ENCODE results near the gene TIAM2.

TIAM2 gene

DNA sequence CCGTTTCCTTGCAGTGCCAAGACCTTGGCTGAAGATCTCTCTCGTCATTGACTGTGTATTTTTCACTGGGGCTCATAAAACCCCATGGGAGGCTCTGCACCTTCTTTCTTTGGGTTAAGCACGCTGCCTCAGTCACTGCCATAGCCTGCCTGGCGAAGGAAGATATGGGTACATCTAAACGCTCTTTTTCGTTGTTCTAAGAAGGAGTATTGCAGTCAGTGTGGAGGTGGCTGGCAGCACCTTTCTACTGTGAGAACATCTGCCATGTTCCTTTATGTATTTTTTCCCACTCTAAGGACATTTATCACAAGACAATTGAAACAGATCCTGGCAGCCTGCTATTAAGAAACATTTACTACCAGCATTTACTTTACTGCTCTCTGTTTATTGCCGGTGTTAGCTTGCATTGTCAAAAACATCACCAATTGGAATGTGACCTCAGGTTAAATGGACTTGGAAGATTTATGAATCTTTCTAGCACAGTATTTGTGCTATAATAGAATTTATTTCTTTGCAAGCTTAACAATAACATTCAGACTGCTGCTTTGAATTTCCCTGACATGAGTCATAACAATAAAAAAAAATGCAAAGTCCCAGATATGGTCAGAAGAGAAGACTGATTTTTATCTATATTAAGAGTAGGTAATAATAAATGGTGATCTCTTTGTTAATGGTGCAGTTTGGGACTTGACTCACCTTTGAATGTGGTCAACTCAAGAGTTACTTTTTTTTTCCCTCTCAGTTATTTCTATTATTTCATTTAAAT is 206.5 kb downstream of the TIAM2 start:
- no peak for DNase-seq
- TF ChIP-seq, protein P1, sequence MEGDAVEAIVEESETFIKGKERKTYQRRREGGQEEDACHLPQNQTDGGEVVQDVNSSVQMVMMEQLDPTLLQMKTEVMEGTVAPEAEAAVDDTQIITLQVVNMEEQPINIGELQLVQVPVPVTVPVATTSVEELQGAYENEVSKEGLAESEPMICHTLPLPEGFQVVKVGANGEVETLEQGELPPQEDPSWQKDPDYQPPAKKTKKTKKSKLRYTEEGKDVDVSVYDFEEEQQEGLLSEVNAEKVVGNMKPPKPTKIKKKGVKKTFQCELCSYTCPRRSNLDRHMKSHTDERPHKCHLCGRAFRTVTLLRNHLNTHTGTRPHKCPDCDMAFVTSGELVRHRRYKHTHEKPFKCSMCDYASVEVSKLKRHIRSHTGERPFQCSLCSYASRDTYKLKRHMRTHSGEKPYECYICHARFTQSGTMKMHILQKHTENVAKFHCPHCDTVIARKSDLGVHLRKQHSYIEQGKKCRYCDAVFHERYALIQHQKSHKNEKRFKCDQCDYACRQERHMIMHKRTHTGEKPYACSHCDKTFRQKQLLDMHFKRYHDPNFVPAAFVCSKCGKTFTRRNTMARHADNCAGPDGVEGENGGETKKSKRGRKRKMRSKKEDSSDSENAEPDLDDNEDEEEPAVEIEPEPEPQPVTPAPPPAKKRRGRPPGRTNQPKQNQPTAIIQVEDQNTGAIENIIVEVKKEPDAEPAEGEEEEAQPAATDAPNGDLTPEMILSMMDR (IDR thresholded peaks at IDR 0.05; ENCODE audit: low read depth, low read length) = no peak
- Histone ChIP-seq H3K4me3 (ENCODE audit: low read depth, low read length) (no peak overlapping the region), H3K27me3 (ENCODE audit: insufficient read depth, low read depth, severe bottlenecking) (no peaks in the 10 kb centered on the region), H3K9me3 (ENCODE audit: severe bottlenecking) (no peaks in the 10 kb centered on the region), H3K36me3 (peaks cover 7% of the 10 kb centered on the region), H3K27ac (no peak overlapping the region)

DNA sequence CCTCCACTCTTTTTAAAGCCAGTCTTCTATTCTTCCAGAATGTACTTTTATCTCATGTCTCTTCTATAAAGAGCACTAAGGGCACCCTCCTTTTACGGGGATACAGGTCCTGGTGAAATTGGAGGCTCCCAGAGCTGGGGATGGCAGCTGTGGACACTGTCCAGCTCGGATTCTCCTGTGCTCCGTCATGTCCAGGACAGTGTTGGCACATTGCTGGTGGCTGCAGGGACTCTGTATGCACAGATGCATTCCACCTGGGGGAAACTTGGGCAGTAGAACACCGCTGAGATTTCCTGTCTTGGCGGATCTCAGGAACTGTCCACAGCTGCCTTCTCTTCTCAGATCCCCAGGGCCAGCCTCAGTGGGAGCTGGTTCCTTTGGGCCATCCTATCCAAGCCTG is 212.1 kb downstream of the TIAM2 start:
- Histone ChIP-seq H3K27ac (no peak overlapping the region), H3K27me3 (ENCODE audit: insufficient read depth, low read depth, severe bottlenecking) (no peaks in the 10 kb centered on the region), H3K36me3 (peaks cover 15% of the 10 kb centered on the region), H3K9me3 (ENCODE audit: severe bottlenecking) (no peaks in the 10 kb centered on the region), H3K4me3 (ENCODE audit: low read depth, low read length) (no peak overlapping the region)
- no peak for DNase-seq
- TF ChIP-seq, protein P1 (IDR thresholded peaks at IDR 0.05; ENCODE audit: low read depth, low read length) = no peak

- no peaks in the 10 kb centered on the region for H3K9me3 ChIP-seq (ENCODE audit: severe bottlenecking)
- DNase-seq = no peak
- no peak overlapping the region for H3K4me3 ChIP-seq (ENCODE audit: low read depth, low read length)
- TF ChIP-seq, protein P1 (IDR thresholded peaks at IDR 0.05; ENCODE audit: low read depth, low read length) = no peak
- no peaks in the 10 kb centered on the region for H3K27me3 ChIP-seq (ENCODE audit: insufficient read depth, low read depth, severe bottlenecking)
- no peak overlapping the region for H3K27ac ChIP-seq
- H3K36me3 ChIP-seq = peaks cover 22% of the 10 kb centered on the region
Observed at GRCh38 chr6:155212106-155212505, 217.0 kb downstream of the TIAM2 start.

- peaks cover 26% of the 10 kb centered on the region for H3K36me3 ChIP-seq
- H3K9me3 ChIP-seq (ENCODE audit: severe bottlenecking) = no peaks in the 10 kb centered on the region
- no peak overlapping the region for H3K4me3 ChIP-seq (ENCODE audit: low read depth, low read length)
- DNase-seq = no peak
- TF ChIP-seq, protein P1 (IDR thresholded peaks at IDR 0.05; ENCODE audit: low read depth, low read length) = no peak
- H3K27ac ChIP-seq = no peak overlapping the region
- no peaks in the 10 kb centered on the region for H3K27me3 ChIP-seq (ENCODE audit: insufficient read depth, low read depth, severe bottlenecking)
Observed at GRCh38 chr6:155212616-155213380, 217.7 kb downstream of the TIAM2 start.

GRCh38 chr6:155213611-155214372 is 218.7 kb downstream of the TIAM2 start:
- no peak for DNase-seq
- H3K4me3 ChIP-seq (ENCODE audit: low read depth, low read length) = no peak overlapping the region
- no peaks in the 10 kb centered on the region for H3K9me3 ChIP-seq (ENCODE audit: severe bottlenecking)
- peaks cover 33% of the 10 kb centered on the region for H3K36me3 ChIP-seq
- TF ChIP-seq, protein P1 (IDR thresholded peaks at IDR 0.05; ENCODE audit: low read depth, low read length) = no peak
- no peaks in the 10 kb centered on the region for H3K27me3 ChIP-seq (ENCODE audit: insufficient read depth, low read depth, severe bottlenecking)
- H3K27ac ChIP-seq = no peak overlapping the region

Data from WERI-Rb-1 (cell line).